HG02610 (cell line): ENCODE measurements around the gene PATE4.
A peak's percentile ranks its signal among the peaks of the same experiment; 100 is the strongest.
"Not testable (repeated sequence)": the region's sequence is repeated elsewhere in the genome, so short reads cannot be mapped to it uniquely, and the experiment has no call there.

Experiments used
- ATAC-seq: cut with Tn5 transposase; IDR thresholded peaks from one replicate; pipeline ENCODE4 v1.9.1; 2021; ENCODE audit warnings: mild to moderate bottlenecking, moderate library complexity; ENCODE audit not compliant: unreplicated experiment

Gene PATE4, protein sequence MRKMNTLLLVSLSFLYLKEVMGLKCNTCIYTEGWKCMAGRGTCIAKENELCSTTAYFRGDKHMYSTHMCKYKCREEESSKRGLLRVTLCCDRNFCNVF

DNA sequence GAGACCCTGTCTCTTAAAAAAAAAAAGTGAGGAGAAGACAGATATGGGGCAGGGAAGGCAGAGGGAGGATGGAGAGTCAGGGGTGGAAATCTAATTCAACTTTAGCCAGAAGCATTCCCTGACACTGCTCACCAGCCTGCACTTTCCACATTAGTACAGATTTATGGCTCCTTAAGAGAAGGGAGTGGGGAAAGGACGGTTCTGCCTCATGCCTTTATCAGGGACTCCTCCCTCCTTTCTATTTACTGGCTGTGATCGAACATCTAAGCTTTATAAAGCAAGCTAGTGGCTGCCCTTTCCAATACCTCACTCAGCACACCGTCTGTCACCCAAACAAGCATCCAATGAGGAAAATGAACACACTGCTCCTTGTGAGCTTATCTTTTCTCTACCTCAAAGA lies at the start of gene PATE4:
TSS of gene PATE4 (plus strand) at position 301 of the 400 bp plus-strand sequence. CDS start at position 345, 44 bp downstream.
- no peak for ATAC-seq

DNA sequence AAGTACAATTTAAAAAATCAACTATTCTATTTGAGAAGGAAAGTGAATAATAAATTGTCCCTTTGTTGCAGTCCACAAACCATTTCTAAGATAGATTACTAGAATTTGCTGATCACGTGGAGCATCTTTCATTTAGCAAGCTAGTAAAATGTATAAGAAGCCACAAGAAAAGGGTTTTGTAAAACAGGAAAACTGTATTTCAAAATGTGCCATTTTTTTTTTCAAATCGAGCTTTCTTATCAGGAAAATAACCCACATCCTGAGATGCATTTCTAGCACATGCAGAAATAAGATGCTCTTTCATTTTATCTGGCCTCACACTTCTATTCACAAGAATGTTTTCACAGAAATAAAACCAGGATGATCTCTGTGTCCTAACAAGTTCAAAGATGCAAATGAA lies 48.4 kb upstream of the PATE4 start:
- no peak for ATAC-seq

DNA sequence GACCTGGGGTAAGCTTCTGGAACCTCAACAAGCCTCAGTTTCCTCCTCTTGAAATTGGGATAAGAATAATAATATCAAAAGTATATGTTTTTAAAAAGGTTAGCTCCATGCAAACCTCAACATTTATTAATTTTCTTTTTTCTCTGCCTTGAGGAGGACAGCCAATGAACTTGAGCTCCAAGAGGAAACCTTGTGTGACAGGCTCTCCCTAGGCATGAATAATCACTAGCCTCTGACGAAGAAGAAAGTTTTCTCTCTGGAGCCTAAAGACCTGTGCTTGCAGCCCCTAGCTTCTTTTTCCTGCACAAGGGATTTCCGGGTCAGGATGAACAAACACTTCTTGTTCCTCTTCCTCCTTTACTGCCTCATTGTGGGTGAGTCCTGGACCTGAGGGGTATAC lies 45.3 kb upstream of the PATE4 start, which contains the start of gene PATE3:
TSS of gene PATE3 (plus strand) at position 301 of the 400 bp plus-strand sequence. CDS start at position 326, 25 bp downstream.
- ATAC-seq, result no peak

DNA sequence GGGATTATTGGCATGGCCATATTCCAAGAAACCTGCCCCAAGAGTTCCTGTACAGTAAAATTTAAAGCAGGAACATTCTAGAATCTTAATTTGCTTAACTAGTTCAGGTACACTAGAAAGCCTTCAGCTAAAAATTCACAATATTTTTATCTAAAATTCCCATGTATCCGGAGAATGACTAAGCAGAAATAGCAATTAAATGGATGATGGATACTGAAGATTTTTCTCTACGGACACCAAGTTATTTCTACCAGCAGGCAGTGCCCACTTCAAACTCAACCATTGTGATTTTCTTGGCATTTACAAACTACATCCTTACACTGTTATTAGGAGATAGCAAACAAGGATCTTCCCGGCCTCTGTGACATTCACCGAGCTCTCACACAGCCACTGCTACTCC lies 42.3 kb upstream of the PATE4 start:
- ATAC-seq, result no peak

DNA sequence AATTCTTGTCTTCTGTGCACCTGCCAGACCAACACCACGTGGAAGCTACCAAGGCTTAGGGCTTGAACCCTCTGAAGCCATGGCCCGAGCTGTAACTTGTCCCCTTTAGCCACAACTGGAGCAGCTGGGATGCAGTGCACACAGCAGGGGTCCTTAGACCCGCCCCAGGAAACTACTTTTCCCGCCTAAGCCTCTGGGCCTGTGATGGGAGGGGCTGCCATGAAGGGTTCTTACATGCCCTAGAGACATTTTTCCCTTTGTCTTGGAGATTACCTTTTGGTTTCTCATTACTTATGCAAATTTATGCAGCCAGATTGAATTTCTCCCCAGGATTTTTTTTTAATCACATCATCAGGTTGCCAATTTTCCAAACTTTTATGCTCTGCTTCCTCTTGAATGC lies 35.5 kb upstream of the PATE4 start:
- ATAC-seq, result no peak

DNA sequence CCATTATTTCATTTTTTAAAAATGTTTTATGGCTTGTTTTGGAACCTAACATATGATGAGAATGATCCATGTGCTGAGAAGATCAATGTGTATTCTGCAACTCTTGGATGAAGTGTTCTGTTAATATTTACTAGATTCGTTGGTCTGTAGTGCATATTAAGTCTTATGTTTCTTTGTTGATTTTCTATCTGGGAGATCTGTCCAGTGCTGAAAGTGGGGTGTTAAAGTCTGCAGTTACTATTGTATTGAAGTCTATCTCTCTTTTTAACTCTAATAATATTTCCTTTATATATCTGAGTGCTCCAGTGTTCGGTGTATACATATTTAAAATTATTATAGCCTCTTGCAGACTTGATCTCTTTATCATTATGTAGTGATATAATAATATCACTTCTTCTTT lies 33.3 kb upstream of the PATE4 start:
- ATAC-seq, result no peak

DNA sequence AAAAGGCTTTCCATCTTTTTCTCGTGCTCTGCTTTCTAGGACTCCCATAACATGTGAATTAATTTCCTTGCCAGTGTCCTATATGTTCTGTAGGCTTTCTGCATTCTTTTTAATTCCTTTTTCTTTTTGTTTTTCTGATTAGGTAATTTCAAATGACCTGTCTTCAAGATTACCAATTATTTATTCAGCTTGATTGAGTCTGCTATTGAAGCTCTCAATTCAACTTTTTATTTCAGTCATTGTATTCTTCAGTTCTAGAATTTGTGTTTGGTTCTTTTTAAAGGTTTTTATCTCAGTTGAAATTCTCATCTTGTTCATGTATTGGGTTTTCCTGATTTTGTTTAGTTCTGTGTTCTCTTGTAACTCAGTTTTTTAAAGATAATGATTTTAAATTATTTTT lies 30.7 kb upstream of the PATE4 start:
- ATAC-seq, result no peak

DNA sequence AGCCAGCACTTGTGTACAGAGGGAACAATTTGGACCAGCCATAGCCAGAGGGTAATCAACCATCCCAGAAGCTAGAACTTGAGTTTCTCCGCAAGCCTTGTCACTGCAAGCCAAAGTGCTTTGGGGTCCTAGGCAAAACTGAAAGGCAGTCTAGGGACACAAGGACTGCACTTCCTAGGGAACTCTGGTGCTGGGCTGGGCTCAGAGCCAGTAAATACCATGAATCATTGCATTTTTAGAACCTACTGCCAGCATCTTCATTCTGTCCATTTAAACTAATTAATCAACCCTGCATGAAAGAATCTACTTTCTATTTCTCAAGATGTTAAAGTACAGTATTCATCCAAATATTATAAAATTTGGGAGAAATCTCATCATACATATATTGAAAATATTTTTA lies 25.2 kb upstream of the PATE4 start:
- ATAC-seq, result no peak

DNA sequence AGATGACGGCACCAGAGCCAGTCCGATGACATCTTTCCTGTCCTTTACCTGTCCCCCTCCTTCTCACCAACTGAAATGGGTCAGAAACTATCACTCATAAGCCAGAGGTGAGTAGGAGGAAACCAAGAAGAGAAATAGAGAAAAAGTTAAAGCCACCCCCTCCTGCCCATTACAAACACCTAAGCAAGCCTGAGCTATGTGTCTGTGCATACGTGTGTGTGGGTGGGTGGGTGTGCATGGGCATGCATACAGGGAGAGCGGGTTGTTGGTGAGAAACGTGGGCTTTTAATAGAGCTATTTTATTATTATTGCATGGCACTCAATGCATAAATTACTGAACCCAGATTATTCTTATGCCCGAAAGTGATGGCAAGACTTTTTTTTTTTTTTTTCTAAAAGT lies 2.6 kb downstream of the PATE4 start:
- no peak for ATAC-seq

DNA sequence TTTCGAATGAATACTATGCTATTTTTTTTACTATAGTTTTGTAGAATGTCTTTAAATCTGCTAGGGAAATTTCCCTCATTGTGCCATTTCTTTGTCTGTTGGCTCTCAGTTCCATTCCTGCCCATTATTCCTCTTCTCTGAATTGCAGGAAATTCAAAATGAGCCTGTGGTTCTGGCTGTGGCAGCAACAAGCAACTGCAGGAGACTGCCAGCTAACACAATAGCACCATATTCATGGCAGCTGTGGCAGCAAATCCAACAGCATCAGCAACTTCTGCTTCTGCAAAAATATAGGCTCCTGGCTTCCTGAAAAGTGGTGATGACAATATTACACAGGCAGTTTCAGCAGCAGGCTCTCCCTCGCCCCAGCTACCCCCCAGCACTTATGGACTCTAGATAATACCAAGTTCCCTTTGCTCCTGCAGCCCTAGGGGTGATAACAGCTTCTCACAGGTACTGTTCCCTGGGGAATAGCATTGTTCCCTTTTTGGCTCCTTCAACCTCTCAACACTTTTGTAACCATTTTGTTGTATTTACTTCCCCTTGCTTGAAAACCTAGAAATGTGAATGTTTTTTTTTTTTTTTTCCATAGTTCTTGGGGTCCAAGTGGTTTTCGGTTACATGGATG lies 9.3 kb downstream of the PATE4 start:
- no peak for ATAC-seq

DNA sequence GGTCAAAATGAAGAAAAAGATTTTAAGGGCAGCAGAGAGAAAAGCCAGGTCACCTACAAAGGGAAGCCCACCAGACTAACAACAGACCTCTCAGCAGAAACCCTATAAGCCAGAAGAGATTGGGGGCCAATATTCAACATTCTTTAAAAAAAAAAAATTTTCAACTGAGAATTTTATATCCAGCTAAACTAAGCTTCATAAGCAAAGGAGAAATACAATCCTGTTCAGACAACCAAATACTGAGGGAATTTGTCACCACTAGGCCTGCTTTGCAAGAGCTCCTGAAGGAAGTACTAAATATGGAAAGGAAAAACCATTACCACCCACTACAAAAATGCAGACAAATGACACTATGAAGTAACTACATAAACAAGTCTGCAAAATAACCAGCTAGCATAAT lies 13.1 kb downstream of the PATE4 start:
- no peak for ATAC-seq

DNA sequence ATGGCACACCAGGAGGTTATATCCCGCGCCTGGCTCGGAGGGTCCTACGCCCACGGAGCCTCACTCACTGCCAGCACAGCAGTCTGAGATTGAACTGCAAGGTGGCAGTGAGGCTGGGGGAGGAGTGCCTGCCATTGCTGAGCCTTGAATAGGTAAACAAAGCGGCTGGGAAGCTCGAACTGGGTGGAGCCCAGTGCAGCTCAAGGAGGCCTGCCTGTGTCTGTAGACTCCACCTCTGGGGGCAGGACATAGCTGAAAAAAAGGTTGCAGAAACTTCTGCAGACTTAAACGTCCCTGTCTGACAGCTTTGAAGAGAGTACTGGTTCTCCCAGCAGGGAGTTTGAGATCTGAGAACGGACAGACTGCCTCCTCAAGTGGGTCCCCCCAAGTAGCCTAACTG lies 24.6 kb downstream of the PATE4 start:
- ATAC-seq, result not testable (repeated sequence)

DNA sequence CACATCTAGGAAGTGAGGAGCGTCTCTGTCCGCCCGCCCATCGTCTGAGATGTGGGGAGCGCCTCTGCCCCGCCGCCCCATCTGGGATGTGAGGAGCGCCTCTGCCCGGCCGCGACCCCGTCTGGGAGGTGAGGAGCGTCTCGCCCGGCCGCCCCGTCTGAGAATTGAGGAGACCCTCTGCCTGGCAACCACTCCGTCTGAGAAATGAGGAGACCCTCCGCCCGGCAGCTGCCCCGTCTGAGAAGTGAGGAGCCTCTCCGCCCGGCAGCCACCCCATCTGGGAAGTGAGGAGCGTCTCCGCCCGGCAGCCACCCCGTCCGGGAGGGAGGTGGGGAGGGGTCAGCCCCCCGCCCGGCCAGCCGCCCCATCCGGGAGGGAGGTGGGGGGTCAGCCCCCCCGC lies 29.7 kb downstream of the PATE4 start:
- ATAC-seq, result not testable (repeated sequence)

DNA sequence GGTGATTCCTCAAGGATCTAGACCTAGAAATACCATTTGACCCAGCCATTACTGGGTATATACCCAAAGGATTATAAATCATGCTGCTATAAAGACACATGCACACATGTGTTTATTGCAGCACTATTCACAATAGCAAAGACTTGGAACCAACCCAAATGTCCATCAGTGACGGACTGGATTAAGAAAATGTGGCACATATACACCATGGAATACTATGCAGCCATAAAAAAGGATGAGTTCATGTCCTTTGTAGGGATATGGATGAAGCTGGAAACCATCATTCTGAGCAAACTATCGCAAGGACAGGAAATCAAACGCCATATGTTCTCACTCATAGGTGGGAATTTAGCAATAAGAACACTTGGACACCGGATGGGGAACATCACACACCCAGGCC lies 32.2 kb downstream of the PATE4 start:
- ATAC-seq, result not testable (repeated sequence)

DNA sequence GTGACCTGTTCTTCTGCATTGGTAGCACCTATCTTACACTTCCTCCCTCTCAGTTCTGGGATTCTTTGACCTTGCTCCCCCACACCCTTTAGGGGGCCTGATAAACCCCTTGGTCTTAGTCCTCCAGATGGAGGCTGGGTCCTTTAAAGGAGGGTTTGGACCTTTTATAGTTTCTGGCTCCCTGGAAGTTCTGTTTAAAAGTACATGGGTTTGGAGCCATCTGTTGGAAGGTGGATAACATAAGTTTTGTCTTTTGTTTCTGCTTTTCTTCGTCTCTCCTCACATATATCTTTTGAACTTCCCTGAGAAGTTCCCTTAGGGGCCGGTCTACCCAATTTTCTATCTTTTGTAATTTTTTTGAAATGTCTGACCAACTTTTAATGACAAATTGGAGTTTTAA lies 36.4 kb downstream of the PATE4 start:
- no peak for ATAC-seq

DNA sequence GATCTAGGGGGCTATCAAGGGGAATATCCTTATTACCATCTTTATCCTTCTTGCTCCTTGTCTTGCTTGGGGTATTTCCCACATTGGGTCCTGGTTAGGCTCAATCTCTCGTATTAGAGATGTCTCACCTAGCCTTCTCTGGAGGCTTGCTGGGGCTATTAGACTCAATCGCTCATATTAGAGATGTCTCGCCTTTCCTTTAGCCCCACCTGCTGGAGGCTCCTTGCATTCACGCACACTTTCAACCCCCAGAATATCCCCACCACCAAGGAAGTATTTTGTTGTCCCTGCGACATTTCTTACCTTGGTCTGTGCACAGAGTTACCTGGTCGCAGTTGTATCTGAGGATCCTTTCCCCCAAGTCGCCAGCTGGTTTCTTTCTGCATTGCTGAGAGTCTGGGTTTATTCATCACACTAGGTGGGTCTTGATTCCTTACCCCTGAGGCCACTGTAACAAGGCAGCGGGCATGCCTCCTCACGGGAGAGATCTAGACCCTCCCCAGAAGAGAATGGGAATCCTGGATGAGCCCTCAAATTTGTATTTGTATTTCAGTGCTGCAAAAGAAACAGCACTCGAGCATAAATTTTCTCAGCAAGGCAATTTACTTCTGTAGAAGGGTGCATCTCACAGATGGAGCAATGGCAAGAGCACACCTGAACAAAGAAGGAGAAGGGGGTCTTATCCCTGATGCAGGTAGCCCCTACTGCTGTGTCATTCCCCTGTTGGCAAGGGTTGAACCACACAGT lies 38.4 kb downstream of the PATE4 start:
- ATAC-seq, result no peak

DNA sequence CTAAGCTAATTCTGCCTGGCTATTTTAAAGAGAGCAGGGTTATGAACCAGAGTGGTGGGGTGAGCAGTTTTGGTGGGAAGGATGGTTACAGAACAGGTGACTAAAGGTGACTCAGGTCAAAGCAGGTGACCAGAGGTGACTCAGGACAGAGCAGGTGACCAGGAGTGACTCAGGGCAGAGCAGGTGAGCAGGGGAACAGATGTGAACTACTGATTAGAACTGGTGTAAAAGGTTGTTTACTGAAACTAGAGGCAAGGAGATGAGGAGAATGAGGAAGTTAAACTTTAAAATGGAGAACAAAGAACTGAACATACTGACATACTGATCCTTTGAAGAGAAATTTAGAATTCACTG lies 39.0 kb downstream of the PATE4 start:
- no peak for ATAC-seq

DNA sequence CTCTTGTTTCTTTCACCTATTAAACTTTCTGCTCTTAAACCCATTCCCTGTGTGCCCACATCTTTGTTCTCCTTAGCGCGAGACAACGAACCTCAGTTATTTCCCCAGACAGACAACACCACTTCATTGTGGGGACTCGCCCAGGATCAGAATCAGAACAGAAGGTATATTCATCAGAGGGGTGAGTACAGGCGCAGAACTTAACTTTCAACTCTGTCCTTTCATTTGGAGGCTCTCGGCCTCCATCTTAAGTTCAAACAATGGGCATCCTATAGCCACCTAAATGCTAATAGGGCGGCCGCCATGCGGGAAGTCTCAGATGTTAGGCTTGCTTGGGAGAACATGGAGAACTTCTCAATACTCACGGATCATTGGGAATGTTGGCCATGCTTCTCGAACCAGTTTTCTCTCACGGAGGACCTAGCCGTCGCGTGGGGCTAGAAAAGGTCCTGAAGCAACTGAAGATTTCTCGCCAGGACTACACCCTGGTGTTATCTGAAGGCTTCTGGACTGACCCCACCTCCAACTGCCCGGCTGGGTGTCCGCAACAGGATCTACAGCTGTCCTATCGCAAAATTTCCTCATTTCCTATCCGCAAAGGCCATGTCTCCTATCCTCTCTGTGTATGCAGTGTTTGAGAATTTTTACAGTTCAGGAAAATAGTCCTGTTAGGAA lies 40.9 kb downstream of the PATE4 start:
- no peak for ATAC-seq

DNA sequence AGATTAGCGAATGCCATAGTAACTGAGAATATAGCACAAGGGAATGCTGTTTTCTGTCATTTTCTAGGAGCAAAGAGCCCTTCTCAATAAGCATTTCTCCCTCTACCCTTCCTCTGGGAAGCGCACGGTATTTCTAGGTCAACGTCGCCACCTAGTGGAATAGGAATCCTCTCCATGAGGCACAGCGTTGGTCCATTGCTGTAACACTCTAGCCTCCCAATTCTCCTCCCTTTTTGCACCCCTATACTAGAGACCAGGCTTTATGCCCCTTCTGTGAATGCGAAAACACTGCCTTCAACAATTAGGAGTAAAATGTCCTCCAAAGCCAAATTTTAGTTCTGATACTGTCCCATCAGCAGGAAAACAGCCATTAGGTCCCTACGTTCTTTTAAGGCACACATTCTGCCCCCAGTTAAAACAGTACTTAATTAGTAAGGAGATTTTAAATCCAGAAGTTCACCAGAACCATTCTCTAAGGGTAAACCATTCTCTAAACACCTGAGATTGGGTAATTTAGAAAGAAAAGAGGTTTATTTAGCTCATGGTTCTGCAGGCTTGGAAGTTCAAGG lies 41.5 kb downstream of the PATE4 start:
- ATAC-seq, result peak; percentile 71

DNA sequence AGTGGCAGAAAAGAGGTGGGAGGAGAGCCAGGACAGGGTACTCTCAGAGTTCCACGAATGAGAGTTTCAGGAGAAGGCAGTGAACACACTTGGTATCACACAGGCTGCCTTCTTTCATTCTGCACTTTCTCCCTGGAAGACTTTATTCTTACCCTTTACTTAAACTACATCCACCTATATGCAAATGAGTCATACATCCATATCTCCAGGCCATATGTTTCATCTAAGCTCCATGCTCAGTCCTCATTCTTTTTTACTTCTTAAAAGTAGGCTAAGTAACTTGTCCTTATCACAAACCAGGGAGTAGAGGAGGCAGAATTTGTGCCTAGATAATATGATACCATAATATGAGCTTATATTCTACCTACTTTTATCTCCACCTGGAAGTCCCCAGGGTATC lies 48.2 kb downstream of the PATE4 start:
- no peak for ATAC-seq

DNA sequence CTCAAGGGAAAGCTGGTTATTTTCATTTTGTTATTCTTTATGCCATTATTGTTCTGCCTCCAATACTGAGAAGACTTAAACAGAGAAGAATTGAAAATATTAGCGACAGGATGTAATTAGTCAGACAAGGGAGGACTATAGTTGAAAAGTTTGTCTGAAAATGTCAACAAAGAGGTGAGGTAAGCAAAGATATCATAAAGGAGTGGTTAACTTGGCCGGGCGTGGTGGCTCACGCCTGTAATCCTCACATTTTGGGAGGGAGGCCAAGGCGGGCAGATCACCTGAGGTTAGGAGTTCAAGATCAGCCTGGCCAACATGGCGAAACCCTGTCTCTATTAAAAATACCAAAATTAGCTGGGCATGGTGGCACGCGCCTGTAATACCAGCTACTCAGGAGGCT lies 50.3 kb downstream of the PATE4 start:
- no peak for ATAC-seq

DNA sequence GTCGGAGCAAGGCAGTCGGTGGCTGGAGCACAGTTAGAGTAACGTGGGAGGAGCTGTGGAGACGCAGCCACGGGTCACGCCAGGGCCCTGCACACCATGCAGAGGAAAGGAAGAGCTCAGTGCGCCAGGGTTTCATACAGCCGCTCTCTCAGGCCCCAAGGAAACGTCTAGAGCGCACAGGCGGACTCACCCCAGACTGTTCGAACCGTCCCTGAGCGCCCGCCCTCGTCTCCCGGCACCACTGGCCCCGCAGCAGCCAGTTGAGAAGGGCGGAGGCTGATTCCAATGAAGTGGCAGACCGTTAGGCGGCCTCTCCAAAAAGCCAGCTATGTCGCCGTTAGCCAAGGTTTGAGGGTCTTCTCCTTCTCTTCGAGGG lies 53.9 kb downstream of the PATE4 start:
- peak; percentile 34 for ATAC-seq
